GM19463 (cell line): ENCODE results near the gene LIN7B.
A peak's percentile ranks its signal among the peaks of the same experiment; 100 is the strongest.
"Not testable (repeated sequence)": the region's sequence is repeated elsewhere in the genome, so short reads cannot be mapped to it uniquely, and the experiment has no call there.

ENCODE experiments used
- ATAC-seq: cut with Tn5 transposase; IDR thresholded peaks from one replicate; pipeline ENCODE4 v1.9.1; 2021; ENCODE audit warnings: mild to moderate bottlenecking, moderate library complexity; ENCODE audit not compliant: unreplicated experiment

LIN7B gene

GRCh38 chr19:49141352-49141751 lies 27.2 kb downstream of the LIN7B start:
- no peak for ATAC-seq

- peak; percentile 61 for ATAC-seq
Observed at GRCh38 chr19:49142866-49143335, 28.7 kb downstream of the LIN7B start.

- no peak for ATAC-seq
Observed at GRCh38 chr19:49145573-49146407, 31.6 kb downstream of the LIN7B start.

- not testable (repeated sequence) for ATAC-seq
Observed at GRCh38 chr19:49146408-49146770, 32.2 kb downstream of the LIN7B start.

- ATAC-seq: no peak
Observed at GRCh38 chr19:49148044-49148682, 34.0 kb downstream of the LIN7B start.

GRCh38 chr19:49148784-49149651 lies 34.8 kb downstream of the LIN7B start:
- no peak for ATAC-seq

- no peak for ATAC-seq
Observed at GRCh38 chr19:49149652-49150105, 35.5 kb downstream of the LIN7B start.

- ATAC-seq: no peak
Observed at GRCh38 chr19:49150106-49150943, 36.2 kb downstream of the LIN7B start.

- ATAC-seq: no peak
Observed at GRCh38 chr19:49150944-49151243, 36.7 kb downstream of the LIN7B start.

GRCh38 chr19:49151267-49152118 lies 37.3 kb downstream of the LIN7B start:
- ATAC-seq: no peak

- ATAC-seq: no peak
Observed at GRCh38 chr19:49152119-49152550, 38.0 kb downstream of the LIN7B start.

GRCh38 chr19:49153167-49153809 lies 39.1 kb downstream of the LIN7B start:
- no peak for ATAC-seq

GRCh38 chr19:49154279-49154678 lies 40.1 kb downstream of the LIN7B start:
- no peak for ATAC-seq

- no peak for ATAC-seq
Observed at GRCh38 chr19:49155005-49155819, 41.0 kb downstream of the LIN7B start, which contains the start of gene HRC. Gene HRC, minus strand, starts transcription at chr19:49155396. Its CDS starts 159 bp downstream, at chr19:49155237.

- ATAC-seq: no peak
Observed at GRCh38 chr19:49155820-49156346, 41.7 kb downstream of the LIN7B start.

- ATAC-seq: no peak
Observed at GRCh38 chr19:49157445-49158224, 43.5 kb downstream of the LIN7B start, which contains the start of gene TRPM4. Gene TRPM4, plus strand, starts transcription at chr19:49157792. Its CDS starts 75 bp downstream, at chr19:49157867.
